Upper lobe of right lung (tissue), 1 donor: ENCODE measurements around the gene SPSB1. TPM values are rescaled to one million over a fixed set of nuclear protein-coding genes. Genes with fewer than 3 reads are reported as not detected.
"Not testable (repeated sequence)": the region's sequence is repeated elsewhere in the genome, so short reads cannot be mapped to it uniquely, and the experiment has no call there.

Source experiments
- ATAC-seq: fragments of 200-7000 bp; cut with Tn5 transposase; one replicate; pipeline ENCODE4 v1.9.1; 2020; ENCODE audit warnings: mild to moderate bottlenecking, moderate library complexity
- DNase-seq: peaks from one replicate; pipeline ENCODE4 v3.0.0-alpha.2; 2020
- H3K27ac ChIP-seq: fragments of 200-600 bp; one replicate; pipeline ENCODE4 v1.8.0; 2022
- H3K27me3 ChIP-seq: fragments of 200-600 bp; one replicate; pipeline ENCODE4 v1.8.0; 2022; ENCODE audit warnings: mild to moderate bottlenecking
- H3K36me3 ChIP-seq: fragments of 200-600 bp; one replicate; pipeline ENCODE4 v1.8.0; 2022
- H3K4me1 ChIP-seq: fragments of 200-600 bp; one replicate; pipeline ENCODE4 v1.8.0; 2022
- H3K4me3 ChIP-seq: fragments of 200-600 bp; one replicate; pipeline ENCODE4 v1.8.0; 2022; ENCODE audit warnings: mild to moderate bottlenecking
- H3K9me3 ChIP-seq: fragments of 200-600 bp; one replicate; pipeline ENCODE4 v1.8.0; 2022
- CTCF ChIP-seq: fragments of 200-600 bp; IDR thresholded peaks from one replicate; pipeline ENCODE4 v1.8.0; 2022; ENCODE audit warnings: antibody characterized with exemption
- intact Hi-C: fragments of 100-400 bp; cut with DNase I; formaldehyde crosslinking; loops from one replicate; pipeline ENCODE4 v1.11.0; 2022
- total RNA-seq: library from RNA; stranded (reverse); fragmentation: NEBNext Ultra II Directional; extraction: Animal tissue kit (Norgen Biotek cat#: 25700); gene quantifications from one replicate; pipeline ENCODE4 v1.2.1, GENCODE V29; 2021
- donor health status: DM: no; HTN: yes; CAD: no; lungs with severe emphysema.

Gene SPSB1
- total RNA-seq, 1 donor from 2014 or later: 29.0 TPM

GRCh38 chr1:9384128-9384527 is 91.4 kb downstream of the SPSB1 start:
- DNase-seq: no peak
- H3K27me3 ChIP-seq: no peaks in the 10 kb centered on the region
- H3K27ac ChIP-seq: no peak overlapping the region
- H3K4me1 ChIP-seq: peaks cover 12% of the 10 kb centered on the region
- no peak for TF ChIP-seq CTCF
- no peak for ATAC-seq
- intact Hi-C loops: no loop called here
- H3K36me3 ChIP-seq: no peaks in the 10 kb centered on the region
- H3K9me3 ChIP-seq: no peaks in the 10 kb centered on the region
- H3K4me3 ChIP-seq: no peak overlapping the region

GRCh38 chr1:9384751-9385245 is 92.1 kb downstream of the SPSB1 start:
- no peak for DNase-seq
- TF ChIP-seq CTCF: no peak
- H3K27me3 ChIP-seq: no peaks in the 10 kb centered on the region
- H3K4me3 ChIP-seq: no peak overlapping the region
- peak; percentile 33 for ATAC-seq
- peaks cover 12% of the 10 kb centered on the region for H3K4me1 ChIP-seq
- intact Hi-C loops: no loop called here
- H3K36me3 ChIP-seq: no peaks in the 10 kb centered on the region
- no peaks in the 10 kb centered on the region for H3K9me3 ChIP-seq
- H3K27ac ChIP-seq: no peak overlapping the region

GRCh38 chr1:9385392-9385791 is 92.7 kb downstream of the SPSB1 start:
- DNase-seq, H3K4me3 ChIP-seq, H3K27me3 ChIP-seq, H3K36me3 ChIP-seq, H3K27ac ChIP-seq, intact Hi-C loops, ATAC-seq, H3K9me3 ChIP-seq: not testable (repeated sequence)
- peaks cover 12% of the 10 kb centered on the region for H3K4me1 ChIP-seq

- ATAC-seq (no peak), DNase-seq (no peak)
- Histone ChIP-seq H3K4me1 (peaks cover 12% of the 10 kb centered on the region), H3K9me3 (no peaks in the 10 kb centered on the region), H3K4me3 (no peak overlapping the region), H3K27ac (no peak overlapping the region), H3K36me3 (no peaks in the 10 kb centered on the region), H3K27me3 (no peaks in the 10 kb centered on the region)
- TF ChIP-seq CTCF: no peak
- intact Hi-C loops: no loop called here
Observed at GRCh38 chr1:9385801-9386573, 93.3 kb downstream of the SPSB1 start.

GRCh38 chr1:9388335-9389180 is 95.9 kb downstream of the SPSB1 start:
- Histone ChIP-seq H3K9me3 (no peaks in the 10 kb centered on the region), H3K4me3 (no peak overlapping the region), H3K36me3 (no peaks in the 10 kb centered on the region), H3K4me1 (peaks cover 12% of the 10 kb centered on the region), H3K27me3 (no peaks in the 10 kb centered on the region), H3K27ac (no peak overlapping the region)
- intact Hi-C loops: no loop called here
- no peak for TF ChIP-seq CTCF
- no peak for DNase-seq
- ATAC-seq: no peak

- Histone ChIP-seq H3K27me3 (no peaks in the 10 kb centered on the region), H3K9me3 (no peaks in the 10 kb centered on the region), H3K4me3 (no peak overlapping the region), H3K27ac (no peak overlapping the region), H3K36me3 (no peaks in the 10 kb centered on the region), H3K4me1 (peaks cover 3% of the 10 kb centered on the region)
- TF ChIP-seq CTCF: no peak
- DNase-seq: no peak
- no peak for ATAC-seq
- intact Hi-C loops: no loop called here
Observed at GRCh38 chr1:9389968-9390367, 97.3 kb downstream of the SPSB1 start.
